ENCODE data around the gene NUB1. TPM values are rescaled to one million over a fixed set of nuclear protein-coding genes. Genes with fewer than 3 reads are reported as not detected.
"Not testable (repeated sequence)": the region's sequence is repeated elsewhere in the genome, so short reads cannot be mapped to it uniquely, and the experiment has no call there.

The NUB1 gene
- 56.2 and 59.4 TPM in 2 replicates for polyA plus RNA-seq (2014; cell fraction: cytosol; rRNA removed)
- 45.9 and 61.1 TPM in 2 replicates for polyA plus RNA-seq (2014; cell fraction: nucleus; rRNA removed)

GRCh38 chr7:151341357-151342101 lies at the start of gene NUB1:
NUB1 (plus strand) TSS chr7:151341812; CDS start chr7:151345350, 3,538 bp downstream.
- DNase-seq (ENCODE audit: low spot score): peak; percentile 88

GRCh38 chr7:151292850-151293249 lies 48.8 kb upstream of the NUB1 start:
- no peak for DNase-seq (ENCODE audit: low spot score)

- no peak for DNase-seq (ENCODE audit: low spot score)
Measured at GRCh38 chr7:151296202-151296992, 45.2 kb upstream of the NUB1 start.

GRCh38 chr7:151298765-151299164 lies 42.8 kb upstream of the NUB1 start:
- DNase-seq (ENCODE audit: low spot score): no peak

GRCh38 chr7:151299530-151299929 lies 42.1 kb upstream of the NUB1 start:
- no peak for DNase-seq (ENCODE audit: low spot score)

GRCh38 chr7:151299940-151300645 lies 41.5 kb upstream of the NUB1 start:
- no peak for DNase-seq (ENCODE audit: low spot score)

- DNase-seq (ENCODE audit: low spot score): no peak
Measured at GRCh38 chr7:151301471-151302462, 39.8 kb upstream of the NUB1 start.

- not testable (repeated sequence) for DNase-seq (ENCODE audit: low spot score)
Measured at GRCh38 chr7:151304251-151304650, 37.4 kb upstream of the NUB1 start.

- DNase-seq (ENCODE audit: low spot score): peak; percentile 36
Measured at GRCh38 chr7:151304856-151305255, 36.8 kb upstream of the NUB1 start.

GRCh38 chr7:151306374-151306773 lies 35.2 kb upstream of the NUB1 start:
- DNase-seq (ENCODE audit: low spot score): no peak

- DNase-seq (ENCODE audit: low spot score): no peak
Measured at GRCh38 chr7:151306860-151307259, 34.8 kb upstream of the NUB1 start.

- DNase-seq (ENCODE audit: low spot score): no peak
Measured at GRCh38 chr7:151307536-151307935, 34.1 kb upstream of the NUB1 start.

- no peak for DNase-seq (ENCODE audit: low spot score)
Measured at GRCh38 chr7:151308256-151308655, 33.4 kb upstream of the NUB1 start.

GRCh38 chr7:151308791-151309190 lies 32.8 kb upstream of the NUB1 start:
- DNase-seq (ENCODE audit: low spot score): no peak

- no peak for DNase-seq (ENCODE audit: low spot score)
Measured at GRCh38 chr7:151309311-151309710, 32.3 kb upstream of the NUB1 start.

GRCh38 chr7:151310578-151310977 lies 31.0 kb upstream of the NUB1 start:
- peak; percentile 55 for DNase-seq (ENCODE audit: low spot score)

GRCh38 chr7:151311294-151311864 lies 30.2 kb upstream of the NUB1 start:
- DNase-seq (ENCODE audit: low spot score): peak; percentile 28

- DNase-seq (ENCODE audit: low spot score): no peak
Measured at GRCh38 chr7:151312356-151312755, 29.3 kb upstream of the NUB1 start.

GRCh38 chr7:151312831-151313809 lies 28.5 kb upstream of the NUB1 start:
- no peak for DNase-seq (ENCODE audit: low spot score)

All from SK-N-DZ (cell line).